GM18502 (cell line): ENCODE measurements around the gene TMEM178B.
"Not testable (repeated sequence)": the region's sequence is repeated elsewhere in the genome, so short reads cannot be mapped to it uniquely, and the experiment has no call there.

Source experiments
- ATAC-seq: cut with Tn5 transposase; IDR thresholded peaks from one replicate; pipeline ENCODE4 v1.9.1; 2021; ENCODE audit warnings: mild to moderate bottlenecking; ENCODE audit not compliant: unreplicated experiment, poor library complexity

TMEM178B gene

GRCh38 chr7:141177120-141177519 is 103.3 kb downstream of the TMEM178B start:
- not testable (repeated sequence) for ATAC-seq

- no peak for ATAC-seq
These were observed 104.7 kb downstream of the TMEM178B start for GRCh38 chr7:141178486-141179135.

GRCh38 chr7:141181812-141182211 is 107.9 kb downstream of the TMEM178B start:
- ATAC-seq, result no peak

- ATAC-seq, result no peak
These were observed 110.8 kb downstream of the TMEM178B start for GRCh38 chr7:141184532-141185190.

- no peak for ATAC-seq
These were observed 111.6 kb downstream of the TMEM178B start for GRCh38 chr7:141185369-141185967.

GRCh38 chr7:141189231-141189630 is 115.4 kb downstream of the TMEM178B start:
- ATAC-seq, result no peak

- ATAC-seq, result no peak
These were observed 116.6 kb downstream of the TMEM178B start for GRCh38 chr7:141190495-141190894.

GRCh38 chr7:141191277-141191676 is 117.4 kb downstream of the TMEM178B start:
- no peak for ATAC-seq

GRCh38 chr7:141193066-141193465 is 119.2 kb downstream of the TMEM178B start:
- no peak for ATAC-seq

GRCh38 chr7:141195722-141196121 is 121.9 kb downstream of the TMEM178B start:
- ATAC-seq, result not testable (repeated sequence)

- ATAC-seq, result no peak
These were observed 124.5 kb downstream of the TMEM178B start for GRCh38 chr7:141198194-141198958.

GRCh38 chr7:141200191-141201108 is 126.6 kb downstream of the TMEM178B start:
- no peak for ATAC-seq

GRCh38 chr7:141201145-141201885 is 127.5 kb downstream of the TMEM178B start:
- no peak for ATAC-seq

- ATAC-seq, result no peak
These were observed 128.7 kb downstream of the TMEM178B start for GRCh38 chr7:141202535-141202934.

- ATAC-seq, result no peak
These were observed 129.3 kb downstream of the TMEM178B start for GRCh38 chr7:141203177-141203576.

GRCh38 chr7:141203586-141203985 is 129.7 kb downstream of the TMEM178B start:
- ATAC-seq, result no peak

- ATAC-seq, result no peak
These were observed 133.8 kb downstream of the TMEM178B start for GRCh38 chr7:141207661-141208060.

- ATAC-seq, result no peak
These were observed 134.7 kb downstream of the TMEM178B start for GRCh38 chr7:141208539-141208938.

GRCh38 chr7:141209454-141209853 is 135.6 kb downstream of the TMEM178B start:
- no peak for ATAC-seq
